Neural cell (in vitro differentiated cells): ENCODE results near the gene ZFYVE26.
"Not testable (repeated sequence)": the region's sequence is repeated elsewhere in the genome, so short reads cannot be mapped to it uniquely, and the experiment has no call there.

Experiments
- POLR2AphosphoS5 ChIP-seq: IDR thresholded peaks from 2 replicates; pipeline ENCODE4 v1.6.1; 2012
- RAD21 ChIP-seq: fragments of 450-650 bp; conservative IDR thresholded peaks from 2 replicates; pipeline ENCODE4 v1.6.1; 2014; ENCODE audit warnings: antibody characterized with exemption, mild to moderate bottlenecking, moderate library complexity
- SMC3 ChIP-seq: fragments of 450-650 bp; conservative IDR thresholded peaks from 2 replicates; pipeline ENCODE4 v1.6.1; 2014; ENCODE audit warnings: antibody characterized with exemption, mild to moderate bottlenecking, moderate library complexity; ENCODE audit not compliant: poor library complexity
- TF ChIP-seq, protein P1 (sequence below): IDR thresholded peaks from 2 replicates; pipeline ENCODE4 v1.6.1; 2012; ENCODE audit warnings: borderline replicate concordance
- TF ChIP-seq, protein P2 (sequence below): fragments of 450-650 bp; IDR thresholded peaks from 2 replicates; pipeline ENCODE4 v1.5.1; 2014; ENCODE audit warnings: antibody characterized with exemption, mild to moderate bottlenecking, moderate library complexity; ENCODE audit not compliant: poor library complexity, severe bottlenecking

DNA sequence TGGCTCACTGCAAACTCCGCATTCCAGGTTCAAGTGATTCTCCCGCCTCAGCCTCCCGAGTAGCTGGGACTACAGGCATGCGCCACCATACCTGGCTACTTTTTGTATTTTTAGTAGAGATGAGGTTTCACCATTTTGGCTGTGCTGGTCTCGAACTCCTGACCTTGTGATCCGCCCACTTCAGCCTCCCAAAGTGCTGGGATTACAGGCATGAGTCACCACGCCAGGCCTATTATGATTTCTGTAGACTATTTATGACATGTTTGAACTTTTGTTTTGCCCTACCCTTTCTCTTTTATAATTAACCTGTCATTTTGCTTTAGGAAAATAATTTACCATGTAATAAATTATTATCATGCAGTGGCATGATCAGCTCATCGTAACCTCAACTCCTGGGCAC, 114.9 kb downstream of the ZFYVE26 start, which contains the start of gene RDH12:
- TF ChIP-seq, protein P1, sequence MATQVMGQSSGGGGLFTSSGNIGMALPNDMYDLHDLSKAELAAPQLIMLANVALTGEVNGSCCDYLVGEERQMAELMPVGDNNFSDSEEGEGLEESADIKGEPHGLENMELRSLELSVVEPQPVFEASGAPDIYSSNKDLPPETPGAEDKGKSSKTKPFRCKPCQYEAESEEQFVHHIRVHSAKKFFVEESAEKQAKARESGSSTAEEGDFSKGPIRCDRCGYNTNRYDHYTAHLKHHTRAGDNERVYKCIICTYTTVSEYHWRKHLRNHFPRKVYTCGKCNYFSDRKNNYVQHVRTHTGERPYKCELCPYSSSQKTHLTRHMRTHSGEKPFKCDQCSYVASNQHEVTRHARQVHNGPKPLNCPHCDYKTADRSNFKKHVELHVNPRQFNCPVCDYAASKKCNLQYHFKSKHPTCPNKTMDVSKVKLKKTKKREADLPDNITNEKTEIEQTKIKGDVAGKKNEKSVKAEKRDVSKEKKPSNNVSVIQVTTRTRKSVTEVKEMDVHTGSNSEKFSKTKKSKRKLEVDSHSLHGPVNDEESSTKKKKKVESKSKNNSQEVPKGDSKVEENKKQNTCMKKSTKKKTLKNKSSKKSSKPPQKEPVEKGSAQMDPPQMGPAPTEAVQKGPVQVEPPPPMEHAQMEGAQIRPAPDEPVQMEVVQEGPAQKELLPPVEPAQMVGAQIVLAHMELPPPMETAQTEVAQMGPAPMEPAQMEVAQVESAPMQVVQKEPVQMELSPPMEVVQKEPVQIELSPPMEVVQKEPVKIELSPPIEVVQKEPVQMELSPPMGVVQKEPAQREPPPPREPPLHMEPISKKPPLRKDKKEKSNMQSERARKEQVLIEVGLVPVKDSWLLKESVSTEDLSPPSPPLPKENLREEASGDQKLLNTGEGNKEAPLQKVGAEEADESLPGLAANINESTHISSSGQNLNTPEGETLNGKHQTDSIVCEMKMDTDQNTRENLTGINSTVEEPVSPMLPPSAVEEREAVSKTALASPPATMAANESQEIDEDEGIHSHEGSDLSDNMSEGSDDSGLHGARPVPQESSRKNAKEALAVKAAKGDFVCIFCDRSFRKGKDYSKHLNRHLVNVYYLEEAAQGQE: not testable (repeated sequence)
- TF ChIP-seq, protein P2, sequence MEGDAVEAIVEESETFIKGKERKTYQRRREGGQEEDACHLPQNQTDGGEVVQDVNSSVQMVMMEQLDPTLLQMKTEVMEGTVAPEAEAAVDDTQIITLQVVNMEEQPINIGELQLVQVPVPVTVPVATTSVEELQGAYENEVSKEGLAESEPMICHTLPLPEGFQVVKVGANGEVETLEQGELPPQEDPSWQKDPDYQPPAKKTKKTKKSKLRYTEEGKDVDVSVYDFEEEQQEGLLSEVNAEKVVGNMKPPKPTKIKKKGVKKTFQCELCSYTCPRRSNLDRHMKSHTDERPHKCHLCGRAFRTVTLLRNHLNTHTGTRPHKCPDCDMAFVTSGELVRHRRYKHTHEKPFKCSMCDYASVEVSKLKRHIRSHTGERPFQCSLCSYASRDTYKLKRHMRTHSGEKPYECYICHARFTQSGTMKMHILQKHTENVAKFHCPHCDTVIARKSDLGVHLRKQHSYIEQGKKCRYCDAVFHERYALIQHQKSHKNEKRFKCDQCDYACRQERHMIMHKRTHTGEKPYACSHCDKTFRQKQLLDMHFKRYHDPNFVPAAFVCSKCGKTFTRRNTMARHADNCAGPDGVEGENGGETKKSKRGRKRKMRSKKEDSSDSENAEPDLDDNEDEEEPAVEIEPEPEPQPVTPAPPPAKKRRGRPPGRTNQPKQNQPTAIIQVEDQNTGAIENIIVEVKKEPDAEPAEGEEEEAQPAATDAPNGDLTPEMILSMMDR: not testable (repeated sequence)
- TF ChIP-seq SMC3, POLR2AphosphoS5, RAD21: not testable (repeated sequence)
